GM18858 (cell line): ENCODE measurements around the gene HIVEP2.
"Not testable (repeated sequence)": the region's sequence is repeated elsewhere in the genome, so short reads cannot be mapped to it uniquely, and the experiment has no call there.

Experiments
- ATAC-seq: cut with Tn5 transposase; IDR thresholded peaks from one replicate; pipeline ENCODE4 v1.9.1; 2021; ENCODE audit not compliant: unreplicated experiment

HIVEP2 gene

GRCh38 chr6:142945049-142945445, at the start of gene HIVEP2:
Gene HIVEP2, minus strand, starts transcription at chr6:142945176. Its CDS starts 170,438 bp downstream, at chr6:142774738.
- ATAC-seq: no peak

GRCh38 chr6:142993977-142994376, 49.0 kb upstream of the HIVEP2 start:
- ATAC-seq: no peak

- no peak for ATAC-seq
Measured at GRCh38 chr6:142987490-142987889, 42.5 kb upstream of the HIVEP2 start.

- ATAC-seq: no peak
Measured at GRCh38 chr6:142985281-142985680, 40.3 kb upstream of the HIVEP2 start.

- ATAC-seq: no peak
Measured at GRCh38 chr6:142984386-142984785, 39.4 kb upstream of the HIVEP2 start.

- no peak for ATAC-seq
Measured at GRCh38 chr6:142975365-142975764, 30.4 kb upstream of the HIVEP2 start.

GRCh38 chr6:142970941-142971340, 26.0 kb upstream of the HIVEP2 start:
- not testable (repeated sequence) for ATAC-seq

- no peak for ATAC-seq
Measured at GRCh38 chr6:142968601-142969000, 23.6 kb upstream of the HIVEP2 start.

- ATAC-seq: no peak
Measured at GRCh38 chr6:142966294-142966693, 21.3 kb upstream of the HIVEP2 start.

- no peak for ATAC-seq
Measured at GRCh38 chr6:142965164-142965563, 20.2 kb upstream of the HIVEP2 start.

GRCh38 chr6:142960098-142960497, 15.1 kb upstream of the HIVEP2 start:
- no peak for ATAC-seq

GRCh38 chr6:142958343-142958742, 13.4 kb upstream of the HIVEP2 start:
- no peak for ATAC-seq

GRCh38 chr6:142956726-142957125, 11.8 kb upstream of the HIVEP2 start:
- ATAC-seq: no peak

- no peak for ATAC-seq
Measured at GRCh38 chr6:142954844-142955243, 9.9 kb upstream of the HIVEP2 start.

- no peak for ATAC-seq
Measured at GRCh38 chr6:142953373-142954273, 8.6 kb upstream of the HIVEP2 start.

GRCh38 chr6:142952614-142953013, 7.6 kb upstream of the HIVEP2 start:
- ATAC-seq: peak; percentile 70

GRCh38 chr6:142950291-142950690, 5.3 kb upstream of the HIVEP2 start:
- ATAC-seq: no peak

GRCh38 chr6:142947714-142948480, 2.9 kb upstream of the HIVEP2 start:
- ATAC-seq: peak; percentile 28

GRCh38 chr6:142946924-142947713, 2.1 kb upstream of the HIVEP2 start:
- peak; percentile 44 for ATAC-seq

- ATAC-seq: peak; percentile 16
Measured at GRCh38 chr6:142946181-142946923, 1.4 kb upstream of the HIVEP2 start.
